SK-N-MC (cell line): ENCODE data around the gene SFXN5.

Experiments used
- EZH2 ChIP-seq: fragments of 200-600 bp; sonication (generic); IDR thresholded peaks from one replicate; pipeline ENCODE4 v1.6.1; 2017; ENCODE audit warnings: antibody characterized with exemption
- FOXP2 ChIP-seq: optimal IDR thresholded peaks from 2 replicates; pipeline ENCODE3; 2011; ENCODE audit warnings: mild to moderate bottlenecking, moderate library complexity; ENCODE audit not compliant: insufficient read depth; ENCODE audit errors: extremely low read length, control extremely low read depth
- POLR2AphosphoS5 ChIP-seq: IDR thresholded peaks from 2 replicates; pipeline ENCODE4 v1.6.1; 2012; ENCODE audit warnings: mild to moderate bottlenecking, low read depth, low read length, borderline replicate concordance

DNA sequence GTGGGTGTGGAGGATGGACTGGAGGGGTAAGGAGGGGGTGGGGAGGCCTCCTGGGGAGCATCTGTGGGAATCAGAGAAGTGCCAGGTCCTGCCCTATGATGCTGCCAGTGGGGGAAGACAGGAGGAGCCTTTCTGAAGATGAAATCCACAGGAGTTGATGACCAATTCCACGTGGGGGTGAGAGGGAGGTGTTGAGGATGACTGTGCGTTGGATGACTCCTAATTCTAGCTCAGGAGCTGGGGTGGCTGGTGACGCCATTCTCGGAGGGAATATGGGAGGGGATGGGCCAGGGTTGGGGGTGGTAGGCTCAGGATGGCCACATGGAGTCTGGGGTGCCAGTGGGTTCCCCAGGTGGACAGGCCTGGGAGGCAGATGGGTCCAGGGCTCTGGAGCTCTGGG, 121.9 kb downstream of the SFXN5 start:
- no peak for TF ChIP-seq EZH2
- no peak for TF ChIP-seq POLR2AphosphoS5
- TF ChIP-seq FOXP2: no peak
